Lung (tissue), 12 donors: ENCODE measurements around the gene UPF3A. TPM values are rescaled to one million over a fixed set of nuclear protein-coding genes. Genes with fewer than 3 reads are reported as not detected.

Experiments used
- ATAC-seq: fragments of 200-7000 bp; cut with Tn5 transposase; one replicate; pipeline ENCODE4 v1.9.1; 2020; ENCODE audit warnings: moderate number of reproducible peaks; ENCODE audit not compliant: insufficient read depth, low FRiP score
- DNase-seq, 3 donors: peaks; one replicate each; pipeline ENCODE4 v3.0.0-alpha.2; 2013 to 2017
- H3K27ac ChIP-seq, 2 donors: one replicate each; pipeline ENCODE4 v1.5.1; 2013; ENCODE audit warnings: mild to moderate bottlenecking in 2 of 2, moderate library complexity in 2 of 2, control low read depth in 1 of 2, inconsistent platforms in 1 of 2, low read depth in 1 of 2, low read length in 1 of 2
- H3K27me3 ChIP-seq, 3 donors: one replicate each; pipeline ENCODE4 v1.5.1; 2013; ENCODE audit warnings: low read length in 2 of 3; ENCODE audit not compliant: control insufficient read depth in 3 of 3, insufficient read depth in 3 of 3
- H3K36me3 ChIP-seq, 4 donors: one replicate each; pipeline ENCODE4 v1.5.1; 2013; ENCODE audit warnings: low read length in 4 of 4, mild to moderate bottlenecking in 1 of 4, moderate library complexity in 1 of 4; ENCODE audit not compliant: control insufficient read depth in 4 of 4, insufficient read depth in 4 of 4
- H3K4me1 ChIP-seq, 5 donors: one replicate each; pipeline ENCODE4 v1.5.1; 2013; ENCODE audit warnings: low read length in 5 of 5, mild to moderate bottlenecking in 2 of 5, moderate library complexity in 1 of 5; ENCODE audit not compliant: control insufficient read depth in 5 of 5, insufficient read depth in 5 of 5
- H3K4me3 ChIP-seq: one replicate; pipeline ENCODE4 v1.5.1; 2013; ENCODE audit warnings: mild to moderate bottlenecking, control low read depth, moderate library complexity
- H3K9ac ChIP-seq, 2 donors: one replicate each; pipeline ENCODE4 v1.5.1; 2013; ENCODE audit warnings: low read length in 2 of 2, control low read depth in 1 of 2; ENCODE audit not compliant: insufficient read depth in 1 of 2
- H3K9me3 ChIP-seq, 4 donors: one replicate each; pipeline ENCODE4 v1.5.1; 2013; ENCODE audit warnings: low read length in 3 of 4, mild to moderate bottlenecking in 1 of 4, moderate library complexity in 1 of 4; ENCODE audit not compliant: control insufficient read depth in 4 of 4, insufficient read depth in 3 of 4
- CTCF ChIP-seq: IDR thresholded peaks from 2 replicates; pipeline ENCODE4 v1.5.1; 2012; ENCODE audit warnings: mild to moderate bottlenecking; ENCODE audit errors: control extremely low read depth, extremely low read depth
- WGBS, 2 donors: extraction: QIAGEN DNeasy Blood & Tissue Kit; methylation state at CpG; one replicate each; pipeline ENCODE4 v1.1.7; 2013; 5-methylcytosine and 5-hydroxymethylcytosine counted together
- polyA plus RNA-seq, 2 donors: library from polyadenylated mRNA; stranded (reverse); fragments of 200-250 nt; gene quantifications; one replicate each; pipeline ENCODE4 v1.2.1, GENCODE V29; 2013
- total RNA-seq, 2 donors: library from RNA; depleted of rRNA in 1 of 2; stranded (reverse); fragments of >200 nt in 1 of 2; gene quantifications; one replicate each; pipeline ENCODE4 v1.2.1, GENCODE V29; 2014 to 2021
- donor health status: control.
- donor health status: control.
- donor health status: Bipolar disorder and iron deficiency.
- donor health status: healthy.
- donor health status: DM: yes; HTN: yes; CAD: no.

The UPF3A gene
- total and polyA plus RNA-seq, 4 donors = 31.3 to 57.1 (median 42.3) TPM

- Histone ChIP-seq H3K36me3 (peaks cover 26 to 47% (median 35%) of the 10 kb centered on the region in 4 donors), H3K9ac (no peak overlapping the region), H3K9me3 (no peaks in the 10 kb centered on the region), H3K27me3 (no peaks in the 10 kb centered on the region), H3K27ac (no peak overlapping the region), H3K4me3 (no peak overlapping the region), H3K4me1 (no peaks in the 10 kb centered on the region)
- DNase-seq (no peak), ATAC-seq (no peak)
- 42 to 78% methylated on average over 1 of the region's 1 CpG for WGBS, 2 donors
- no peak for TF ChIP-seq CTCF
Observed at GRCh38 chr13:114256547-114256946, 24.9 kb upstream of the UPF3A start.

- DNase-seq = no peak
- H3K4me1 ChIP-seq = no peaks in the 10 kb centered on the region
- TF ChIP-seq CTCF = no peak
- H3K9me3 ChIP-seq = no peaks in the 10 kb centered on the region
- H3K27me3 ChIP-seq = no peaks in the 10 kb centered on the region
- H3K27ac ChIP-seq = no peak overlapping the region
- 95 to 98% methylated on average over 4 of the region's 4 CpGs for WGBS, 2 donors
- peaks cover 24 to 43% (median 33%) of the 10 kb centered on the region in 4 donors for H3K36me3 ChIP-seq
- no peak overlapping the region for H3K4me3 ChIP-seq
- no peak overlapping the region for H3K9ac ChIP-seq
- no peak for ATAC-seq
Observed at GRCh38 chr13:114257014-114257413, 24.4 kb upstream of the UPF3A start.

GRCh38 chr13:114258589-114258988, 22.8 kb upstream of the UPF3A start:
- no peak for DNase-seq
- H3K9ac ChIP-seq = no peak overlapping the region
- TF ChIP-seq CTCF = no peak
- no peaks in the 10 kb centered on the region for H3K9me3 ChIP-seq
- no peak overlapping the region for H3K4me3 ChIP-seq
- no peak for ATAC-seq
- H3K27me3 ChIP-seq = no peaks in the 10 kb centered on the region
- no peak overlapping the region for H3K27ac ChIP-seq
- 95 to 97% methylated on average over 8 of the region's 8 CpGs for WGBS, 2 donors
- H3K36me3 ChIP-seq = peaks cover 32 to 55% (median 40%) of the 10 kb centered on the region in 4 donors
- H3K4me1 ChIP-seq = no peaks in the 10 kb centered on the region

- ATAC-seq (no peak), DNase-seq (no peak)
- TF ChIP-seq CTCF = no peak
- no peak overlapping the region for H3K27ac ChIP-seq
- no peaks in the 10 kb centered on the region for H3K27me3 ChIP-seq
- H3K9me3 ChIP-seq = no peaks in the 10 kb centered on the region
- no peak overlapping the region for H3K9ac ChIP-seq
- WGBS, 2 donors = 88 to 92% methylated on average over 7 of the region's 7 CpGs
- peaks cover 34 to 56% (median 43%) of the 10 kb centered on the region in 4 donors for H3K36me3 ChIP-seq
- no peaks in the 10 kb centered on the region for H3K4me1 ChIP-seq
- H3K4me3 ChIP-seq = no peak overlapping the region
Observed at GRCh38 chr13:114259374-114259773, 22.0 kb upstream of the UPF3A start.
